Thyroid gland (tissue), 4 donors: ENCODE results near the gene ETV3L.

Experiments
- CTCF ChIP-seq, 6 experiments: fragments of 200-600 bp in 3 of 6; fragments of 450-650 bp in 3 of 6; sonication (generic) in 3 of 6; IDR thresholded peaks; one replicate each; pipeline ENCODE4 v1.5.1; 2016 to 2019; ENCODE audit warnings: antibody characterized with exemption in 6 of 6, mild to moderate bottlenecking in 2 of 6, inconsistent platforms in 1 of 6, moderate library complexity in 1 of 6
- POLR2A ChIP-seq, 2 donors: fragments of 450-650 bp; IDR thresholded peaks; one replicate each; pipeline ENCODE4 v1.6.1; 2017; ENCODE audit warnings: antibody characterized with exemption in 2 of 2, mild to moderate bottlenecking in 2 of 2, moderate library complexity in 1 of 2

- TF ChIP-seq CTCF (IDR thresholded peaks at IDR 0.05) (no peak), POLR2A (IDR thresholded peaks at IDR 0.05) (no peak)
Measured at GRCh38 chr1:157089789-157090188, 9.8 kb downstream of the ETV3L start.
